ENCODE data around the gene ABL1. TPM values are rescaled to one million over a fixed set of nuclear protein-coding genes. Genes with fewer than 3 reads are reported as not detected.

Gene ABL1
- total RNA-seq, 1 experiment from 2014 or later = 83.6 TPM

DNA sequence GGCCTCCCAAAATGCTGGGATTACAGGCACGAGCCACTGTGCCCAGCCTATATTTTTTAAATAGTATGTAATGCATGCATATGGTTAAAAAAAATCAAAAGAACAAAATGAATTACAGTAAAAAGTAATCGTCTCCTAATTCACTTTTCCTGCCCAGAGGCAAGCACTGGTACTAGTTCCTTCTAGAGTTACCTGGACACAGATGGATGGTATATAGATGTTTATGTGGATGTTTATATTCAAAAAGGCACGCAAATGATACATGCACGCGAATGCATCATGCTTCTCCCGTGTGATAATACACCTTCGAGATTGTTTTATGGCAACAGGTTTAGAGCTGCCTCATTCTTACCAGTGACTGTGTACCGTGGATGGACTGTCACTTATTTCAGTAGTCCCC is 21.4 kb downstream of the ABL1 start:
- DNase-seq = no peak
- TF ChIP-seq, protein P1, sequence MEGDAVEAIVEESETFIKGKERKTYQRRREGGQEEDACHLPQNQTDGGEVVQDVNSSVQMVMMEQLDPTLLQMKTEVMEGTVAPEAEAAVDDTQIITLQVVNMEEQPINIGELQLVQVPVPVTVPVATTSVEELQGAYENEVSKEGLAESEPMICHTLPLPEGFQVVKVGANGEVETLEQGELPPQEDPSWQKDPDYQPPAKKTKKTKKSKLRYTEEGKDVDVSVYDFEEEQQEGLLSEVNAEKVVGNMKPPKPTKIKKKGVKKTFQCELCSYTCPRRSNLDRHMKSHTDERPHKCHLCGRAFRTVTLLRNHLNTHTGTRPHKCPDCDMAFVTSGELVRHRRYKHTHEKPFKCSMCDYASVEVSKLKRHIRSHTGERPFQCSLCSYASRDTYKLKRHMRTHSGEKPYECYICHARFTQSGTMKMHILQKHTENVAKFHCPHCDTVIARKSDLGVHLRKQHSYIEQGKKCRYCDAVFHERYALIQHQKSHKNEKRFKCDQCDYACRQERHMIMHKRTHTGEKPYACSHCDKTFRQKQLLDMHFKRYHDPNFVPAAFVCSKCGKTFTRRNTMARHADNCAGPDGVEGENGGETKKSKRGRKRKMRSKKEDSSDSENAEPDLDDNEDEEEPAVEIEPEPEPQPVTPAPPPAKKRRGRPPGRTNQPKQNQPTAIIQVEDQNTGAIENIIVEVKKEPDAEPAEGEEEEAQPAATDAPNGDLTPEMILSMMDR (conservative IDR thresholded peaks at IDR 0.05) = no peak
- Histone ChIP-seq H2AFZ (ENCODE audit: low read length) (no peak overlapping the region), H2BK20ac (ENCODE audit: low read depth, low read length, poor library complexity, severe bottlenecking) (no peak overlapping the region), H3K14ac (ENCODE audit: insufficient read depth, low read length) (no peak overlapping the region), H3K4me2 (ENCODE audit: insufficient read depth, insufficient read length, low read length) (no peak overlapping the region), H3K79me1 (ENCODE audit: insufficient read depth, low read depth, low read length, poor library complexity, severe bottlenecking) (no peaks in the 10 kb centered on the region), H3K56ac (ENCODE audit: insufficient read length, low read depth, low read length) (no peak overlapping the region), H2BK120ac (ENCODE audit: low read depth, low read length, poor library complexity, severe bottlenecking) (no peak overlapping the region), H2BK12ac (ENCODE audit: insufficient read length, low read depth, low read length) (no peak overlapping the region), H3K23me2 (ENCODE audit: insufficient read length, low read depth, low read length, poor library complexity, severe bottlenecking) (no peaks in the 10 kb centered on the region), H3T11ph (ENCODE audit: low read length) (no peak overlapping the region), H4K20me1 (ENCODE audit: control insufficient read depth, insufficient read depth, insufficient read length) (no peaks in the 10 kb centered on the region), H4K5ac (ENCODE audit: insufficient read length, low read depth, low read length) (no peak overlapping the region), H4K8ac (replicated peaks; ENCODE audit: insufficient read length, low read depth, low read length) (no peak overlapping the region), H3K27me3 (ENCODE audit: insufficient read depth, low read length) (no peaks in the 10 kb centered on the region), H2AK5ac (ENCODE audit: insufficient read length, low read length) (no peak overlapping the region), H3K79me2 (ENCODE audit: insufficient read depth, low read length) (peaks cover 2% of the 10 kb centered on the region), H3K27ac (ENCODE audit: insufficient read length, low read depth, low read length) (no peak overlapping the region), H2BK15ac (ENCODE audit: low read depth, low read length) (no peak overlapping the region), H3K18ac (ENCODE audit: insufficient read length, low read depth, low read length) (no peak overlapping the region), H3K23ac (ENCODE audit: insufficient read length, low read depth, low read length) (no peak overlapping the region), H2BK5ac (ENCODE audit: insufficient read length, low read length) (no peak overlapping the region), H3K9me3 (ENCODE audit: control insufficient read depth, low read depth, low read length) (no peaks in the 10 kb centered on the region), H4K91ac (ENCODE audit: insufficient read length, low read depth, low read length) (no peak overlapping the region), H3K4me1 (ENCODE audit: insufficient read depth, low read length) (0 out of 2 replicates have a peak, but pooled peaks cover 2% of the 10 kb centered on the region), H3K4ac (ENCODE audit: low read depth, low read length) (no peak overlapping the region), H3K9ac (ENCODE audit: extremely low read depth, insufficient read length, low read length) (no peak overlapping the region)
- no peak overlapping the region for H3K4me3 Mint-ChIP-seq
- no peaks in the 10 kb centered on the region for H3K9me3 Mint-ChIP-seq
- no CpG with 5 or more reads among the region's 8 CpGs for WGBS (ENCODE audit: extremely low coverage, insufficient read length, low lambda C conversion rate)
- peaks cover 11 to 49% (median 44%) of the 10 kb centered on the region in 3 experiments; a peak in 6 of 7 replicates for H3K36me3 Mint-ChIP-seq (ENCODE audit: insufficient read depth in 1 of 3, low read depth in 3 of 3)
- H3K27ac Mint-ChIP-seq = no peak overlapping the region
- H3K4me1 Mint-ChIP-seq = peaks cover 6 to 20% of the 10 kb centered on the region in 2 experiments; a peak in 3 of 4 replicates
- no peaks in the 10 kb centered on the region for H3K27me3 Mint-ChIP-seq (ENCODE audit: low read depth)
